Measurements from ENCODE around the gene CBR4. TPM values are rescaled to one million over a fixed set of nuclear protein-coding genes. Genes with fewer than 3 reads are reported as not detected.
"Not testable (repeated sequence)": the region's sequence is repeated elsewhere in the genome, so short reads cannot be mapped to it uniquely, and the experiment has no call there.

CBR4 gene
- total RNA-seq, 2 experiments from 2014 or later, result 18.0 to 19.1 TPM

- POLR2A ChIA-PET, result no interaction called here
- Mint-ChIP-seq H3K27ac (no peak overlapping the region), H3K4me3 (no peak overlapping the region), H3K27me3 (peaks cover 2% of the 10 kb centered on the region), H3K4me1 (no peaks in the 10 kb centered on the region), H3K36me3 (no peaks in the 10 kb centered on the region), H3K9me3 (no peaks in the 10 kb centered on the region)
- DNase-seq (no peak), ATAC-seq (ENCODE audit: low read depth) (no peak)
Measured at GRCh38 chr4:169044714-169045447, 34.8 kb upstream of the CBR4 start.

- ATAC-seq (ENCODE audit: low read depth) (no peak), DNase-seq (no peak)
- H3K4me1 Mint-ChIP-seq, result no peaks in the 10 kb centered on the region
- no peaks in the 10 kb centered on the region for H3K27me3 Mint-ChIP-seq
- POLR2A ChIA-PET, result no interaction called here
- H3K4me3 Mint-ChIP-seq, result no peak overlapping the region
- H3K27ac Mint-ChIP-seq, result no peak overlapping the region
- H3K9me3 Mint-ChIP-seq, result no peaks in the 10 kb centered on the region
- no peaks in the 10 kb centered on the region for H3K36me3 Mint-ChIP-seq
Measured at GRCh38 chr4:169042608-169043007, 32.6 kb upstream of the CBR4 start.

GRCh38 chr4:169040559-169041261, 30.7 kb upstream of the CBR4 start:
- Mint-ChIP-seq H3K4me1 (no peaks in the 10 kb centered on the region), H3K27ac (no peak overlapping the region), H3K27me3 (no peaks in the 10 kb centered on the region), H3K4me3 (no peak overlapping the region), H3K36me3 (no peaks in the 10 kb centered on the region), H3K9me3 (no peaks in the 10 kb centered on the region)
- POLR2A ChIA-PET, result no interaction called here
- no peak for ATAC-seq (ENCODE audit: low read depth)
- no peak for DNase-seq

GRCh38 chr4:169039251-169039954, 29.3 kb upstream of the CBR4 start:
- no peaks in the 10 kb centered on the region for H3K4me1 Mint-ChIP-seq
- H3K9me3 Mint-ChIP-seq, result no peaks in the 10 kb centered on the region
- no peak for DNase-seq
- ATAC-seq (ENCODE audit: low read depth), result no peak
- H3K27me3 Mint-ChIP-seq, result no peaks in the 10 kb centered on the region
- no peak overlapping the region for H3K27ac Mint-ChIP-seq
- no peak overlapping the region for H3K4me3 Mint-ChIP-seq
- no peaks in the 10 kb centered on the region for H3K36me3 Mint-ChIP-seq
- POLR2A ChIA-PET, result no interaction called here

GRCh38 chr4:169037506-169037905, 27.5 kb upstream of the CBR4 start:
- H3K27ac Mint-ChIP-seq, result no peak overlapping the region
- H3K4me3 Mint-ChIP-seq, result no peak overlapping the region
- DNase-seq (no peak), ATAC-seq (ENCODE audit: low read depth) (no peak)
- H3K36me3 Mint-ChIP-seq, result no peaks in the 10 kb centered on the region
- no peaks in the 10 kb centered on the region for H3K9me3 Mint-ChIP-seq
- POLR2A ChIA-PET, result no interaction called here
- no peaks in the 10 kb centered on the region for H3K4me1 Mint-ChIP-seq
- no peaks in the 10 kb centered on the region for H3K27me3 Mint-ChIP-seq

- POLR2A ChIA-PET; H3K27me3 Mint-ChIP-seq; H3K4me1 Mint-ChIP-seq; H3K27ac Mint-ChIP-seq; DNase-seq; ATAC-seq (ENCODE audit: low read depth); H3K36me3 Mint-ChIP-seq; H3K9me3 Mint-ChIP-seq; H3K4me3 Mint-ChIP-seq: not testable (repeated sequence)
Measured at GRCh38 chr4:169035871-169036620, 26.0 kb upstream of the CBR4 start.

- H3K36me3 Mint-ChIP-seq, result no peaks in the 10 kb centered on the region
- ATAC-seq (ENCODE audit: low read depth), result no peak
- no peak overlapping the region for H3K4me3 Mint-ChIP-seq
- peaks cover 3% of the 10 kb centered on the region for H3K27me3 Mint-ChIP-seq
- no peak overlapping the region for H3K27ac Mint-ChIP-seq
- no peaks in the 10 kb centered on the region for H3K4me1 Mint-ChIP-seq
- H3K9me3 Mint-ChIP-seq, result no peaks in the 10 kb centered on the region
- no peak for DNase-seq
- POLR2A ChIA-PET, result no interaction called here
Measured at GRCh38 chr4:169033660-169034059, 23.6 kb upstream of the CBR4 start.

GRCh38 chr4:169032883-169033645, 23.0 kb upstream of the CBR4 start:
- DNase-seq (no peak), ATAC-seq (ENCODE audit: low read depth) (no peak)
- POLR2A ChIA-PET, result no interaction called here
- Mint-ChIP-seq H3K4me1 (no peaks in the 10 kb centered on the region), H3K9me3 (no peaks in the 10 kb centered on the region), H3K27ac (no peak overlapping the region), H3K4me3 (no peak overlapping the region), H3K27me3 (peaks cover 3% of the 10 kb centered on the region), H3K36me3 (no peaks in the 10 kb centered on the region)

GRCh38 chr4:169032194-169032593, 22.1 kb upstream of the CBR4 start:
- Mint-ChIP-seq H3K4me3 (no peak overlapping the region), H3K27ac (no peak overlapping the region), H3K27me3 (peaks cover 5% of the 10 kb centered on the region), H3K9me3 (no peaks in the 10 kb centered on the region), H3K4me1 (no peaks in the 10 kb centered on the region), H3K36me3 (no peaks in the 10 kb centered on the region)
- DNase-seq (no peak), ATAC-seq (ENCODE audit: low read depth) (no peak)
- POLR2A ChIA-PET, result no interaction called here

- Mint-ChIP-seq H3K27ac (no peak overlapping the region), H3K9me3 (no peaks in the 10 kb centered on the region), H3K4me1 (no peaks in the 10 kb centered on the region), H3K36me3 (no peaks in the 10 kb centered on the region), H3K4me3 (no peak overlapping the region), H3K27me3 (peaks cover 5% of the 10 kb centered on the region)
- DNase-seq (no peak), ATAC-seq (ENCODE audit: low read depth) (no peak)
- POLR2A ChIA-PET, result no interaction called here
Measured at GRCh38 chr4:169031392-169031791, 21.3 kb upstream of the CBR4 start.

GRCh38 chr4:169030562-169030982, 20.5 kb upstream of the CBR4 start:
- POLR2A ChIA-PET, result no interaction called here
- Mint-ChIP-seq H3K9me3 (no peaks in the 10 kb centered on the region), H3K4me1 (no peaks in the 10 kb centered on the region), H3K27ac (no peak overlapping the region), H3K27me3 (peaks cover 5% of the 10 kb centered on the region), H3K4me3 (no peak overlapping the region), H3K36me3 (no peaks in the 10 kb centered on the region)
- ATAC-seq (ENCODE audit: low read depth), result no peak
- DNase-seq, result no peak

GRCh38 chr4:169029947-169030346, 19.9 kb upstream of the CBR4 start:
- ATAC-seq (ENCODE audit: low read depth) (no peak), DNase-seq (no peak)
- Mint-ChIP-seq H3K27me3 (peaks cover 9% of the 10 kb centered on the region), H3K36me3 (no peaks in the 10 kb centered on the region), H3K4me1 (no peaks in the 10 kb centered on the region), H3K4me3 (no peak overlapping the region), H3K9me3 (no peaks in the 10 kb centered on the region), H3K27ac (no peak overlapping the region)
- POLR2A ChIA-PET, result no interaction called here

- H3K4me1 Mint-ChIP-seq, result no peaks in the 10 kb centered on the region
- H3K27me3 Mint-ChIP-seq, result peaks cover 15% of the 10 kb centered on the region
- no peak overlapping the region for H3K4me3 Mint-ChIP-seq
- H3K36me3 Mint-ChIP-seq, result no peaks in the 10 kb centered on the region
- H3K9me3 Mint-ChIP-seq, result no peaks in the 10 kb centered on the region
- POLR2A ChIA-PET, result no interaction called here
- DNase-seq, result no peak
- no peak for ATAC-seq (ENCODE audit: low read depth)
- H3K27ac Mint-ChIP-seq, result no peak overlapping the region
Measured at GRCh38 chr4:169027663-169028062, 17.6 kb upstream of the CBR4 start.
